NK-92 treated with Interleukin-12 subunit alpha and Interleukin-12 subunit beta, amount 100 ng/mL, for 24 hours (cell line): ENCODE measurements around the gene ADARB2.

Experiments used
- DNase-seq: peaks from one replicate; lab custom pipeline; 2025; lab: John Stamatoyannopoulos, UW

Gene ADARB2

DNA sequence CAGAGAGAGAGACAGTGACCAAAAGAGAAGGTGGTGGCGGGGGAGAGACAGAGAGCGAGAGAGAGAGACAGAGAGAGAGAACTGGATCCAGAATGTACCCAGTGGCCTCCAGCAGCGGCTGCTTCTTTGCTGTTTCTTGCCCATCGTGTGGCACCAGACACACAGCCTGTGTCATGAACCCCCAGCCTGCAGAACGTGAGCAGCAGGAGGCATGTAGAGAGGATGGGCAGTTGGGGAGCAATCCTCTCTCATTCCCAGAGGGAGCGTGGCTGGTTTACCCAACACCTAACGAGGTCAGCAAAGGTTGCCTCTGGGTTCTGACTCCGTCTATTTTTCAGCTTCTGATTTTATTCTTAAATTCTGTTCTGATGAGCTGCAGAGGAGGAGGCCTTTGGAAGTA is 168.1 kb downstream of the ADARB2 start:
- no peak for DNase-seq

- DNase-seq, result no peak
These were observed 169.4 kb downstream of the ADARB2 start for GRCh38 chr10:1567742-1568495.

DNA sequence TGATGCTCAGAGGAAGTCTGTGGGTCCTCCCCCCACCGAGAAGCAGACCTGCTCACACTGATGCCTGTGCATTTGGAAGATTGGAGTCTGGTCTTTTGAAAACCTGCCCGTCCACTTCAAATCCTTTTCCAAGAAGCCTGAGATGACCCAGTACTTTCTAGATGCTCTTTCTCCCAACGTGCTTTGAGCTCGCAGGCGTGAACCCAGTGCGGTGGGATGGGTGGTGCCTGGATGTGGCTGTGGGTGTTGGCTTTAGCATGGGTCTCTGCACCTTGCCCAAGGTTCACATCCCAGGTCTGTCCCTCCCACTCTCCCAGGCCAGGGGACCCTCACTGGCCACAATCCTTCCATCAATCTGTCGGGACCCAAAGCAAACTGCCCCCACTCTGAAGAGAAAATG is 170.2 kb downstream of the ADARB2 start:
- no peak for DNase-seq

DNA sequence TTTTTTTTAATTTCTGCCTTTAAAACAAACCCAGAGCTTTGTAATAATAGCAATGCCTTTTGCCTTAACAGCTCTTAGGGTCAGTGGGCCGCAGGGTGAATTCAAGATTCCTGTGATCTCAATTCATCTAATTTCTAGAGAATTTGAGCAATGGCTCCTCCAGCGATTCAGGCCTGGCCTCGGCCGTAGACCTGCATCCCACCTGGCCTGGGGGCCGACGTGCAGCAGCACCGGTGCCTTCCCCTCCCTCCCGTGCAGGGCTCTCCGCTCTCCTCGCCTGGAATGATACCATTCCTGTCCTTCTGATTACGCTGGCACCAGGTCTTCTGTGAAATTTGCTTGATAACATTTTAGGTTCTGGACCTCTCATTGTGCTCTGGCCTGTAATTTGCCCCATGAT is 172.5 kb downstream of the ADARB2 start:
- no peak for DNase-seq

DNA sequence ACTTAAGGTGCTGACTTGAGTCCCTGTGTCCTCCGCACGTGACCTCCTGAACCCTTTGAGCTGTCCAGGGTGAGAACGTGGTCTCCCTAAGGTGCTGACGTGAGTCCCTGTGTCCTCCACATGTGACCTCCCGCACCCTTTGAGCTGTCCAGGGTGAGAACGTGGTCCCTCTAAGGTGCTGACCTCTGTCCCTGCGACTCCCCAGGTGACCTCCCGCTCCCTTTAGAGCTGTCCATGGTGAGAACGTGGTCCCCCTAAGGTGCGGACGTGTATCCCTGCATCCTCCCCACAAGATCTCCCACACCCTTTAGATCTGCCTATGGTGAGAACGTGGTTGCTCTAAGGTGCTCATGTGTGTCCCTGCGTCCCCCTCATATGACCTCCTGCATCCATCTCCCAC is 174.3 kb downstream of the ADARB2 start:
- no peak for DNase-seq

- no peak for DNase-seq
These were observed 175.5 kb downstream of the ADARB2 start for GRCh38 chr10:1561731-1562337.

DNA sequence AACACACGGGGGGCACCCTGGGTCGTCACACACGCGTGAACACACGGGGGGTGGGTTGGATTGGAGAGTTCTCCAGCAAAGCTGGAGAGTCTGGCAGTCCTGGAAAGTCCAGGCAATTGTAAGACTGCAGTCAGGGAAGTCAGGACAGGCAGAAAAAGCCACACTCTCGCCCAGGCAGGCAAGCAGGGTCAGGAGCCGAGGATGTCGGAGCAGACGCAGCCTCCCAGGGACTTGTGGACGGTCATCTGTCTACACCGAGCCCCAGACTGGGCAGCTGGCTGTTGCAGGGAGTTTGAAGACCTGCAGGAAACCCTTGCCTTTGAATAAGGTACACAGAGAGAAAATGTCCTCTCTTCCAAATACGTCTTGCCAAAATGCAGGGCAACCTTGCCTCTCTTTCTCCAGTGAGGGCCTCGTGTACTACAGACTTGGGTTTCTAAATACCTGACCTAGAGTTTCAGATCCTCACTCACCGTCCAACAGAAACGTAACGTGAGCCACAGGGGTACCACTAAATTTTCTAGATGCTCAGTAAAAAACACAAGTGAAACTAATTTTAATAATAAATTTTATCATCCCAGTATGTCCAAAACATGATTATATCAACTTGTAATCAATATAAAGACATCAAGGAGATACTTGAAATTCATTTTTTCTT is 176.7 kb downstream of the ADARB2 start:
- no peak for DNase-seq

DNA sequence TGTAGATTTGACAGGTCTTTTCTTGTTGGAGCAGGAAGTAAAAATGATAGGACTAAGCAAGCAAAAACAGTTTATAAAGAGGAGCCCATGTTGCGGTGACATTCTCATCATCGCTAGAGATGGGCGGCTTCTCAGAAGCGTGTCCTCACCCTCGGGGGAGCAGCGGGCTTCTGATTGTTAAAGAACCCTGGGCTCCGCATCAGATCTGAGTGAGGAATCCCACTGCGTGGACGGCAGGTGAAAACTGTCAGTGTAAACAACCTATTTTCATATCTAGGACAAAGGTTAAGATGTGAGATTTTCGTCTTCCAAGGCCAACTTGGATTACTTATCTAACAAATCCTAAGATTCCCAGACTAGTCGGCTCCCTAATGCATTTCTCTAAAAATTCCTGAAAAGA is 177.6 kb downstream of the ADARB2 start:
- no peak for DNase-seq

DNA sequence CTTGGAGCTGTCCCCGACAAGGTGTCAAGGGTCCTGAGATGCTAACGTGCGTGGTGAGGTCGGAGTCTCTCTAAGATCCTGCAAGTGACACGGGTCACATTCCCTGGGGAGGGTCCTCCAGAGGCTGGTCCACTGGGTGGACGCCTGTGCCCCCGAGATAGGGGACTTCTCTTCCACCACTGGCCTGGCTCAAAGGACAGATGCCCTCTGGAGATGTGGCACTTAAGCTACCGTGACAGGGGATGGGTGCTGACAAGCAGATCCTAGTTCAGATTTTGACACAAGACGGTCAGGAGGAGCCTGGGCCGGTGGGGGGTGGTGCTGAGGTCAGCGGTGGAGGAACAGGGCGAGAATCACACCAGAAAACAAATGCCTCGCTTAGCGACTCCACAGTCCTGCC is 178.0 kb downstream of the ADARB2 start:
- DNase-seq, result no peak

DNA sequence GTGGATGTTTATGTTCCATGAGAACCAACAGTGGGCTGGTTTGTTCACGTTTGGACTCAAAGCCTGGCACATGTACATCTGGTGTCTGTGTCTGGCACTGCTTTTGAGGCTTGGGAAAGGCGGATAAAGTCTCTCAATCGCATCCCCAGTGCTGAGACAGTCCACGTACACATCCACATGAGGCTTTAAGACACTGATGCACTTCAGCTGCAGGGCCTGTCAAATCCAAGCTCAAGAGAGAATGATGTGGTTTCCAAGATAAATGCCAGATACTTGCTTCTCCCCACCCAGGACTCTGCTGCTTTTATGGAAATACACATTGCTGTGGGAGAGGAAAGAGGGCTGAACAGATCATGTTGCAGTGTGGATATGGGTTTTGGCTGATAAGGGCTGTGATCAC is 178.4 kb downstream of the ADARB2 start:
- no peak for DNase-seq

GRCh38 chr10:1557081-1557480 is 180.2 kb downstream of the ADARB2 start:
- no peak for DNase-seq

- no peak for DNase-seq
These were observed 180.8 kb downstream of the ADARB2 start for GRCh38 chr10:1556496-1556895.

- no peak for DNase-seq
These were observed 183.4 kb downstream of the ADARB2 start for GRCh38 chr10:1553951-1554350.

DNA sequence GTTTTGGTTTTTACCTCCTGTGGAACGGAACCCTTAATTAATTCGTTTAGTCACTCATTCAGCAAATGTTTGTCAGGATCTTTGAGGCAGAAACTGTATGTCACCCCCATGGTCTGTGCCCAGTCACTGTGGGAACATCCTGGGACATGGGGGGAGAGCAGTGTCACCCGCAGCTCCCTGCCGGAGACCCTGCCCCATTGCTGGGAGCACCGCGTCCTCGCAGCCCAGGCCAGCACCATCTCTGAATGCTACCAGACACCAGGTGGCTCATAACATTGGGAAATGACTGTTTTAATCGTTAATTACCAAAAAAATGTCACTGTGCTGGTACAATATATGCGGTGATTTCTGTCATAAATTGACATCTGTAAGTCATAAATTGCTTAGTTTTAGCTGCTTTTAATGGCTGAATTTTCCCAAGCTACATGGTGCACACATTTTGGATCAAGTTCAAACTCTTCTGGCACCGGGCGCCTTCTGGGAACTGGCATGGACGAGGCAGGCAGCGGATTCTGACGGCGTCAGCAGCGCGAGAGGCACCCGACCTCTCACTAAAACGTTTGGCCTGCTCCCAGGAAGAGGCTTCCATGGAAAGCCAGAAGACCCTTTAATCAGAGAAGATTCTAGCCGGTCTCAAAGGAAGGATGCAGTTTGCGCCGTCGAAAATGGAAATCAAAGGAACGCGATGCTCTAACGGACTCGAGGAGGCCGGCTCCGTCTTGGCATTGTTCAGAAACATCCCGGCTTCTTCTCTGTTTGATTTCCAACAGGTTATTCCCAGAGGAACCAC is 184.2 kb downstream of the ADARB2 start:
- no peak for DNase-seq

- no peak for DNase-seq
These were observed 184.9 kb downstream of the ADARB2 start for GRCh38 chr10:1552406-1552805.

- DNase-seq, result no peak
These were observed 185.5 kb downstream of the ADARB2 start for GRCh38 chr10:1551636-1552338.

GRCh38 chr10:1550616-1551015 is 186.7 kb downstream of the ADARB2 start:
- DNase-seq, result no peak

DNA sequence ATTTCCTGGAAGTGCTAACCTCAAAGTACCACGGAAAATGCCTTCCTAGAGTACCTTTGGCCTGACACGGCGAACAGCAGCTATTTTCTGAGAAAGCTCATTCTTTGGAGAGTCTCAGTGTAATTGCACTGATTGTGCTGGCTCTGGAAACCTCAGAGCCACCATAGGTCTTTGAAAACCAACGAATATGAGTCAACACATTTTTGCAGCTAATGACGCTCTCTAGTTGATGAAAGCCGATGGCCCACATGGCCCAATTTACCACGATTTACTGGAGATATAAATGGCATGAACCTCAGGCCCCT is 187.1 kb downstream of the ADARB2 start:
- DNase-seq, result no peak

- DNase-seq, result no peak
These were observed 187.6 kb downstream of the ADARB2 start for GRCh38 chr10:1549591-1550290.

DNA sequence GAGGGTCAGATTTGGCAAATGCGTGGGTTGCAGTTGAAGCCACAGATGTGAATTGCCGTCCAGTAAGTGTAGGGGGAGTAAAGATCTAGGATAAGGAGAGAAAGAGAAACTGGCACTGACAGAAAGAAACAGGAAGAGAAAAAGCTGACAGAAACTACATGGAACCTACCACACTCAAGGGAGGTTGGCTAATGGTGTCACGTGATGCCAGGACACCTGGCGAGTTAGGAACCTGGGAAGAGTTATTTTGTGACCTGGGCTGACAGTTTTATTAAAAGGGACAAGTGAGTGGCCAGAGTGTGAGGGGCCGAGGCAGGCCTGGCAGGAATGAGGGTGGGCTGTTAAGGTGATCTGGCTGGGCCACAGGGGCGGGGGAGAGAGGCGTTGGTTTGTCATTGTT is 188.7 kb downstream of the ADARB2 start:
- DNase-seq, result no peak

- no peak for DNase-seq
These were observed 189.2 kb downstream of the ADARB2 start for GRCh38 chr10:1548146-1548545.
